CD8-positive, alpha-beta memory T cell (primary cell): ENCODE results near the gene ZDHHC22. TPM values are rescaled to one million over a fixed set of nuclear protein-coding genes. Genes with fewer than 3 reads are reported as not detected.
A peak's percentile ranks its signal among the peaks of the same experiment; 100 is the strongest.

Experiments used
- CTCF ChIA-PET: fragments of 350-600 bp; sonication (Branson Sonifier 250); formaldehyde crosslinking; loops from one replicate; lab custom pipeline; 2021; ENCODE audit warnings: antibody characterized with exemption; lab: Charles Lee
- POLR2A ChIA-PET: fragments of 350-600 bp; sonication (Branson Sonifier 250); formaldehyde crosslinking; loops from one replicate; lab custom pipeline; 2021; ENCODE audit warnings: antibody characterized with exemption; lab: Charles Lee
- DNase-seq, 5 donors: peaks; one replicate each; pipeline versions ENCODE4 v3.0.0 to v3.0.0-alpha.2; 2020 to 2022; ENCODE audit warnings: mixed read lengths in 1 of 5
- H3K27ac ChIP-seq: one replicate; pipeline ENCODE4 v1.7.0; 2013; ENCODE audit warnings: low read depth, mild to moderate bottlenecking, low read length, moderate library complexity
- H3K27me3 ChIP-seq: 2 replicates; pipeline ENCODE4 v1.7.0; 2013; ENCODE audit warnings: low read length, mild to moderate bottlenecking; ENCODE audit not compliant: insufficient read depth, poor library complexity, severe bottlenecking
- H3K36me3 ChIP-seq: 2 replicates; pipeline ENCODE4 v1.7.0; 2013; ENCODE audit warnings: mild to moderate bottlenecking, low read length, moderate library complexity; ENCODE audit not compliant: insufficient read depth
- H3K4me1 ChIP-seq: 2 replicates; pipeline ENCODE4 v1.7.0; 2013; ENCODE audit warnings: mild to moderate bottlenecking, low read length, moderate library complexity; ENCODE audit not compliant: insufficient read depth
- H3K4me3 ChIP-seq: 2 replicates; pipeline ENCODE4 v1.7.0; 2013; ENCODE audit warnings: mild to moderate bottlenecking, low read length
- H3K9me3 ChIP-seq: 2 replicates; pipeline ENCODE4 v1.7.0; 2013; ENCODE audit warnings: mild to moderate bottlenecking, low read length
- H3K27ac Mint-ChIP-seq, 8 donors: one replicate each; pipeline ENCODE4 v1.8.0; 2020 to 2021; ENCODE audit warnings: mixed read lengths in 8 of 8, mild to moderate bottlenecking in 6 of 8, inconsistent platforms in 3 of 8, moderate library complexity in 3 of 8
- H3K27me3 Mint-ChIP-seq, 2 donors: one replicate each; pipeline ENCODE4 v1.8.0; 2020 to 2021; ENCODE audit warnings: mixed read lengths in 2 of 2, mild to moderate bottlenecking in 1 of 2, moderate library complexity in 1 of 2
- H3K36me3 Mint-ChIP-seq, 3 donors: one replicate each; pipeline ENCODE4 v1.8.0; 2020 to 2021; ENCODE audit warnings: mixed read lengths in 3 of 3, inconsistent platforms in 1 of 3, mild to moderate bottlenecking in 1 of 3
- H3K4me1 Mint-ChIP-seq, 3 donors: one replicate each; pipeline ENCODE4 v1.8.0; 2020 to 2021; ENCODE audit warnings: mixed read lengths in 3 of 3, inconsistent platforms in 1 of 3, mild to moderate bottlenecking in 1 of 3
- H3K4me3 Mint-ChIP-seq, 7 donors: one replicate each; pipeline ENCODE4 v1.8.0; 2020 to 2021; ENCODE audit warnings: mixed read lengths in 7 of 7, mild to moderate bottlenecking in 6 of 7, moderate library complexity in 4 of 7, inconsistent platforms in 2 of 7
- H3K9me3 Mint-ChIP-seq, 5 donors: one replicate each; pipeline ENCODE4 v1.8.0; 2020 to 2022; ENCODE audit warnings: mixed read lengths in 5 of 5, mild to moderate bottlenecking in 3 of 5, moderate library complexity in 2 of 5, inconsistent platforms in 1 of 5
- polyA plus RNA-seq: library from polyadenylated mRNA; unstranded; fragments of 300-500 nt; fragmentation: Illumina TruSeq; gene quantifications from one replicate; pipeline ENCODE4 v1.2.3, GENCODE V29; 2021
- total RNA-seq, 2 experiments: library from RNA; stranded (reverse); gene quantifications; one replicate each; pipeline ENCODE4 v1.2.3, GENCODE V29; 2021

Gene ZDHHC22
- total and polyA plus RNA-seq, 3 experiments from 2014 or later = not detected

DNA sequence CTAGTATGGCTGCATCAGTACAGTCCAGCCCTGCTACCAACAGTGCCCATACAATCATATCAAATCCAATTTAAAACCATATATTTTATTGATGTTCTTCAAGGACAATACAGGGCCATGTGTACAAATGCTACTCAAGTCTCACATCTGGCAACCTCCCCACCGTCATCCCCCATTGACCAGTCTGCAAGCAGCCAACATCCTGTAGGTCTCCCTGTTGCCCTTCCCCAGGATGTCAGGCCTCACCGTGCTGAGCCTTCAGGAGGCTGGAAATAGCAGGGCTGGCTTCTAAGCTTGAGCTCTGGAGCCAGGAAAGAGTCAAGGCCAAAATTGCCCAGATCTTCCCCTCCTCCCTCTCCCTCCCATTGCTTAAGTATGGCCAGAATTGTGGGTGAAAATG lies 10.4 kb downstream of the ZDHHC22 start:
- H3K4me1 Mint-ChIP-seq = peaks cover 0 to 4% (median 3%) of the 10 kb centered on the region in 3 donors
- Histone ChIP-seq H3K4me1 (no peaks in the 10 kb centered on the region), H3K36me3 (no peaks in the 10 kb centered on the region), H3K4me3 (no peak overlapping the region), H3K9me3 (no peaks in the 10 kb centered on the region), H3K27me3 (peaks cover 28% of the 10 kb centered on the region), H3K27ac (no peak overlapping the region)
- CTCF ChIA-PET = no interaction called here
- H3K9me3 Mint-ChIP-seq = no peaks in the 10 kb centered on the region
- POLR2A ChIA-PET = no interaction called here
- no peak for DNase-seq
- H3K4me3 Mint-ChIP-seq = no peak overlapping the region
- H3K27ac Mint-ChIP-seq = no peak overlapping the region
- H3K27me3 Mint-ChIP-seq = peaks cover 32 to 63% of the 10 kb centered on the region in 2 donors
- peaks cover 0 to 3% (median 0%) of the 10 kb centered on the region in 3 donors for H3K36me3 Mint-ChIP-seq

DNA sequence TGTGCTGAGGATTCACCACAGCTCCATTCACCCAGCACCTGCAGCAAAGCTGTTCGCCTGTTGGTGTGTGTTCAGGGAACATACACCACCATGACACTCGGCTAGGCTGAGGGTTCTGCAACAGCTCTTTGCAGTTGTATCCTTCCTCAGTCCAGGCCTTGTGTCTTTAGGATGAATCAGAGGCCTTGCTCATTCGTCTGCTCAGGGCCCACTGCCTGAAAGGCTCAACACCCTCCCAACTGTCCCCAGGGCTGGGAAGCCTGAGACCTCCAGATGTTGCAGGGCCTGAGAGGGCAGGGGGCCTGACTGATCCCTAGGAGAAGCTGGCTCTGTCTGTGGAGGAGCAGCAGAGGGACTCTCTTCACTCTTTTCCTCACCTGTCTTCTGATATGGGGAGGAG lies 11.2 kb downstream of the ZDHHC22 start:
- peaks cover 0 to 3% (median 0%) of the 10 kb centered on the region in 3 donors for H3K36me3 Mint-ChIP-seq
- CTCF ChIA-PET = no interaction called here
- peaks cover 3 to 9% (median 7%) of the 10 kb centered on the region in 3 donors for H3K4me1 Mint-ChIP-seq
- Histone ChIP-seq H3K27me3 (peaks cover 30% of the 10 kb centered on the region), H3K4me1 (peaks cover 2% of the 10 kb centered on the region), H3K9me3 (no peaks in the 10 kb centered on the region), H3K36me3 (no peaks in the 10 kb centered on the region), H3K4me3 (no peak overlapping the region), H3K27ac (no peak overlapping the region)
- peaks cover 37 to 55% of the 10 kb centered on the region in 2 donors for H3K27me3 Mint-ChIP-seq
- no peak overlapping the region for H3K4me3 Mint-ChIP-seq
- H3K27ac Mint-ChIP-seq = no peak overlapping the region
- DNase-seq = no peak
- POLR2A ChIA-PET = no interaction called here
- no peaks in the 10 kb centered on the region for H3K9me3 Mint-ChIP-seq

GRCh38 chr14:77128414-77128891 lies 13.1 kb downstream of the ZDHHC22 start:
- Mint-ChIP-seq H3K4me3 (no peak overlapping the region), H3K9me3 (no peaks in the 10 kb centered on the region), H3K4me1 (peaks cover 9 to 23% (median 17%) of the 10 kb centered on the region in 3 donors), H3K27ac (no peak overlapping the region), H3K27me3 (peaks cover 33 to 36% of the 10 kb centered on the region in 2 donors), H3K36me3 (no peaks in the 10 kb centered on the region)
- no peak for DNase-seq
- Histone ChIP-seq H3K4me3 (no peak overlapping the region), H3K27ac (no peak overlapping the region), H3K9me3 (no peaks in the 10 kb centered on the region), H3K36me3 (no peaks in the 10 kb centered on the region), H3K4me1 (peaks cover 17% of the 10 kb centered on the region), H3K27me3 (peaks cover 16% of the 10 kb centered on the region)
- ChIA-PET POLR2A (no interaction called here), CTCF (no interaction called here)

- no peaks in the 10 kb centered on the region for H3K36me3 Mint-ChIP-seq
- CTCF ChIA-PET = interaction anchor here (1.2 to 1.4 kb wide), 2 partner anchors 10 to 31 kb away, joined by 3 to 5 read pairs; no protein-coding TSS in a partner anchor
- Histone ChIP-seq H3K4me3 (no peak overlapping the region), H3K4me1 (peaks cover 30% of the 10 kb centered on the region), H3K9me3 (no peaks in the 10 kb centered on the region), H3K36me3 (no peaks in the 10 kb centered on the region), H3K27me3 (peaks cover 9% of the 10 kb centered on the region), H3K27ac (no peak overlapping the region)
- POLR2A ChIA-PET = interaction anchor here (0.9 to 1.0 kb wide), 2 partner anchors 28 to 31 kb away, joined by 3 read pairs; partner anchors contain the start of gene CIPC
- H3K9me3 Mint-ChIP-seq = no peaks in the 10 kb centered on the region
- no peak for DNase-seq
- H3K4me3 Mint-ChIP-seq = peak overlapping the region in 2 of 7 donors; percentile 24 to 35
- peaks cover 17 to 41% (median 36%) of the 10 kb centered on the region in 3 donors for H3K4me1 Mint-ChIP-seq
- H3K27ac Mint-ChIP-seq = no peak overlapping the region
- peaks cover 17 to 18% of the 10 kb centered on the region in 2 donors for H3K27me3 Mint-ChIP-seq
Observed at GRCh38 chr14:77126461-77126990, 15.1 kb downstream of the ZDHHC22 start.

DNA sequence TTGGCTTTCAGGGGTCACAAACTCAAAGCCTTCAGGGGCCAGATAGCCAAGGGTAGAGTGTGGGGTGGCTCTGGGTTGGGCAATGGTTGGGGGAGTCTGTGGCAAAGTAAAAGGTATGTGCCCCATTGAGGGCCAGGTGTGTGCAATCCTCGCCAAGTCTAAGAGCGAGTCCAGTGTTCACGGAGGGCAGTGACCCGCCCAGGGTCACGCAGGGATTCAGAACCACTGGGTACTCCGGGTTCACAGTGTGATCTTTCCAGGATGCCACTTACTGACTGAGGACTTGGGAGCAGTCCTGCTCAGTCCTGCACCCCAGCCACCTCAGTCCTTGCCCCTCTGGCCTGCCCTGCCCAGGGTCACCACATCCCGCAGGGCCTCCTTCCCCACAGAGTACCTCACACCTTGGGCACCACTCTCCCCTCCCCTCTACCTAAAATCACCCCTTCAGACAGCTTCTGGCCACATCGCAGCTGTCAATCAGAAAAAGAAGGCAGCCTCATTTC lies 15.7 kb downstream of the ZDHHC22 start:
- Mint-ChIP-seq H3K27me3 (peaks cover 14 to 18% of the 10 kb centered on the region in 2 donors), H3K4me1 (peaks cover 24 to 48% (median 43%) of the 10 kb centered on the region in 3 donors), H3K27ac (peak overlapping the region in 2 of 8 donors; percentile 29 to 66), H3K9me3 (no peaks in the 10 kb centered on the region), H3K4me3 (peak overlapping the region; percentile 24 to 79 (median 65)), H3K36me3 (no peaks in the 10 kb centered on the region)
- Histone ChIP-seq H3K36me3 (no peaks in the 10 kb centered on the region), H3K4me3 (no peak overlapping the region), H3K27ac (no peak overlapping the region), H3K27me3 (peaks cover 9% of the 10 kb centered on the region), H3K4me1 (peaks cover 36% of the 10 kb centered on the region), H3K9me3 (no peaks in the 10 kb centered on the region)
- POLR2A ChIA-PET = interaction anchor here (0.8 to 0.9 kb wide), 2 partner anchors 30 kb away, joined by 3 to 4 read pairs; no protein-coding TSS in a partner anchor
- DNase-seq = no peak
- CTCF ChIA-PET = interaction anchor here (0.8 to 5.7 kb wide), 4 partner anchors 10 to 190 kb away, joined by 3 to 38 read pairs (median 4); no protein-coding TSS in a partner anchor

- Histone ChIP-seq H3K4me3 (peak overlapping the region; percentile 84), H3K4me1 (peaks cover 42% of the 10 kb centered on the region), H3K27me3 (peaks cover 9% of the 10 kb centered on the region), H3K36me3 (no peaks in the 10 kb centered on the region), H3K27ac (no peak overlapping the region), H3K9me3 (no peaks in the 10 kb centered on the region)
- Mint-ChIP-seq H3K9me3 (no peaks in the 10 kb centered on the region), H3K4me1 (peaks cover 27 to 52% (median 48%) of the 10 kb centered on the region in 3 donors), H3K27me3 (peaks cover 10 to 14% of the 10 kb centered on the region in 2 donors), H3K27ac (peak overlapping the region in 3 of 8 donors; percentile 57 to 74 (median 66)), H3K36me3 (no peaks in the 10 kb centered on the region), H3K4me3 (peak overlapping the region; percentile 54 to 79 (median 70))
- POLR2A ChIA-PET = interaction anchor here (0.8 kb wide), 1 partner anchor 30 kb away, joined by 4 read pairs; no protein-coding TSS in a partner anchor
- CTCF ChIA-PET = interaction anchor here (0.8 to 5.7 kb wide), 4 partner anchors 9 to 191 kb away, joined by 3 to 38 read pairs (median 6); no protein-coding TSS in a partner anchor
- DNase-seq = no peak
Observed at GRCh38 chr14:77125281-77125801, 16.2 kb downstream of the ZDHHC22 start.

DNA sequence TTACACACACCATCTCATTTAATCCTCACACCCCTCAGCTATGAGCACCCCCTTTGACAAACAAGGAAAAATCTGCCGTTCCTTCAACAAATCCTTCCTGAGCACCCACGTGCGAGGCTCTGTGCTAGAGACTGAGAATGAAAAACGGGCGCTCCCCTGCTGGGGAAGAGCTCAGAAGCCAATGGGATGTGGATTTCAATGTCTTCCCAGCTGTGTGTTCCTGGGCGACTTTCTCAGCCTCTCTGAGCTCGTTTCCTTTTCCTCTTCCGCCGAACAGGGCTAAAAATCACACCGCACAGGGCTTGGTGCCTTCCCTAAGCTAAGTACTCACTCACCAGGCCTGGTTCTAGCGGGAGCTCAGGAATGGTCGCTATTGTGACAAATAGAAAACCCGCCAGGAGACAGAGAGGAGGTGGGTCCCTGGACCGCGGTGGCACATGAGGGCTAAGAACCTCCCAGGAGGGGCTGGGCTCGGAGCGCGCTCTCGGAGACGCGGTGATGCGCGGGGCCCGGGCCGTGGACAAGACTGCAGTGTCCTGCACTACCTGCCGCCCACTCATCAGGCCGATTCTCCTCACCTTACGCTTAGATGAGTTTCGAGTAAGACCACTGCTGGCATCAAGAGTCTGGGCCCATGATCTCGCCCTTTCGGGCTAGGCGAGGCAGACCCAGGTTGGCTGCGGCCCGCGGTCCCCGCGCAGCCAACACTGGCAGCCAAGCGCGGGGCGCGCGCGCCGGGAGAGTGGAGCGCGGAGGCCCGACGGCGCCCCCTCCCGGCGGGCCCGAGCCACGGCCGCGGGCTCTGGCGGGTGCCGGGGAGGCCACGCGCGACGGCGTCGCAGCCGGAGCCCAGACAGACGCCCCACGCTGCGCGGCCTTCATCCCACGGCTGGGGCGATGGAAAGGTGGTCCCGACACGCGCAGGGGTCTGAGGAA lies 17.0 kb downstream of the ZDHHC22 start:
- H3K27me3 Mint-ChIP-seq = peaks cover 9 to 14% of the 10 kb centered on the region in 2 donors
- DNase-seq = peak; percentile 55 to 76 (median 63)
- Histone ChIP-seq H3K36me3 (no peaks in the 10 kb centered on the region), H3K9me3 (no peaks in the 10 kb centered on the region), H3K27ac (peak overlapping the region; percentile 64), H3K4me3 (peak overlapping the region; percentile 84), H3K4me1 (peaks cover 42% of the 10 kb centered on the region), H3K27me3 (peaks cover 9% of the 10 kb centered on the region)
- no peaks in the 10 kb centered on the region for H3K9me3 Mint-ChIP-seq
- no peaks in the 10 kb centered on the region for H3K36me3 Mint-ChIP-seq
- peak overlapping the region; percentile 14 to 97 (median 88) for H3K27ac Mint-ChIP-seq
- H3K4me1 Mint-ChIP-seq = peaks cover 29 to 57% (median 53%) of the 10 kb centered on the region in 3 donors
- POLR2A ChIA-PET = interaction anchor here (0.7 to 1.0 kb wide), 3 partner anchors 16 to 29 kb away, joined by 3 to 4 read pairs (median 3); no protein-coding TSS in a partner anchor
- H3K4me3 Mint-ChIP-seq = peak overlapping the region; percentile 76 to 87 (median 82)
- CTCF ChIA-PET = interaction anchor here (0.6 to 5.7 kb wide), 33 partner anchors 9 to 318 kb away, joined by 3 to 38 read pairs (median 4); partner anchors contain the start of gene GSTZ1
